ENCODE results near the gene INSRR. TPM values are rescaled to one million over a fixed set of nuclear protein-coding genes. Genes with fewer than 3 reads are reported as not detected.
A peak's percentile ranks its signal among the peaks of the same experiment; 100 is the strongest.

INSRR gene
- total and polyA plus RNA-seq, 9 of the 15 experiments (the other 6 are each of a cell fraction or from before 2014, with no cell fraction given), result 0.03 to 0.18 (median 0.06) TPM; not detected in 3

DNA sequence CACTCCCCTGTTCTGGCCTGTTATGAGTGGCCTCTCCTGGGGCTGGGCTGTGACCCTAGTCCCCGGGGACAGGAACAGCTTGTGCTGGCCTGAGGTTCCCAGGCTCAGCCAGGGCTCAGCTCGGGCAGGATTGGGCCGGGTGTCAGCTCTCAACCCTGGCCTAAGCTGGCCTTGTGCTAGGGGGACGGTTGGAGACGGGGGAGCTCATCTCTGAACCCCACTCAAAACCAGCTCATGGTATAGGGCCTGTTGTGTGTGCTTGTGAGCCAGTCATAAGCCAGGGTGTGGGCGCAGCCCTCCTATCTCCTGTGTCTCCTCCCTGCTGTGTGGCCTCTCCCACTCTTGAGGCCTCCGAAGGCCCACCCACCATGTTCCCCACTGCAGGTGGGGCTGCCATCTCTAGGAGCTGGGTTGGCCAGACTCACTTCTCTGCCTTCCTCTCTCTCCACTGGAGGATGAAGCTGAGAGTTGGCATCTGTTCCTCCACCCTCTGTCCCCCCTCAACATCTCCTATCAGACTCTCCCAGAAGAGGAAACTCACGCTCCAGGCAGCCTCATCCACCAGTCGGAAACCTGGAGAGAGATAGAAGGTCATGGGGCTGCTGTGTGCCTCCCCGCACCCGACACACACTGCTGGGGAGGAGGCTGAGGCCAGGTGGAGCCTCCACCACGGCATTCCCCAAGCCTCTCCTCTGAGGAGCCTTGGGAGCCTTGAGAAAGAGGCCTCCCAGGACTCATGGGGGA is 36.0 kb upstream of the INSRR start (continued):
- TF ChIP-seq, protein P1, sequence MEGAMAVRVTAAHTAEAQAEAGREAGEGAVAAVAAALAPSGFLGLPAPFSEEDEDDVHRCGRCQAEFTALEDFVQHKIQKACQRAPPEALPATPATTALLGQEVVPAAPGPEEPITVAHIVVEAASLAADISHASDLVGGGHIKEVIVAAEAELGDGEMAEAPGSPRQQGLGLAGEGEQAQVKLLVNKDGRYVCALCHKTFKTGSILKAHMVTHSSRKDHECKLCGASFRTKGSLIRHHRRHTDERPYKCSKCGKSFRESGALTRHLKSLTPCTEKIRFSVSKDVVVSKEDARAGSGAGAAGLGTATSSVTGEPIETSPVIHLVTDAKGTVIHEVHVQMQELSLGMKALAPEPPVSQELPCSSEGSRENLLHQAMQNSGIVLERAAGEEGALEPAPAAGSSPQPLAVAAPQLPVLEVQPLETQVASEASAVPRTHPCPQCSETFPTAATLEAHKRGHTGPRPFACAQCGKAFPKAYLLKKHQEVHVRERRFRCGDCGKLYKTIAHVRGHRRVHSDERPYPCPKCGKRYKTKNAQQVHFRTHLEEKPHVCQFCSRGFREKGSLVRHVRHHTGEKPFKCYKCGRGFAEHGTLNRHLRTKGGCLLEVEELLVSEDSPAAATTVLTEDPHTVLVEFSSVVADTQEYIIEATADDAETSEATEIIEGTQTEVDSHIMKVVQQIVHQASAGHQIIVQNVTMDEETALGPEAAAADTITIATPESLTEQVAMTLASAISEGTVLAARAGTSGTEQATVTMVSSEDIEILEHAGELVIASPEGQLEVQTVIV (CRISPR knock-in tag; IDR thresholded peaks at IDR 0.05; ENCODE audit: borderline replicate concordance), result no peak
- TF ChIP-seq TEAD1 (CRISPR knock-in tag; IDR thresholded peaks at IDR 0.05), result no peak
- no peak for TF ChIP-seq NFYB (IDR thresholded peaks at IDR 0.05; ENCODE audit: extremely low read depth, insufficient read length)
- peak; percentile 76; the same call in 1 of the 2 replicates for TF ChIP-seq MYNN (IDR thresholded peaks at IDR 0.05)
- TF ChIP-seq MYNN (CRISPR knock-in tag; IDR thresholded peaks at IDR 0.05), result no peak
- no peak for TF ChIP-seq SLC30A9 (CRISPR knock-in tag; IDR thresholded peaks at IDR 0.05)
- 0 out of 2 replicates have a peak, but pooled peaks have one; percentile 12 for TF ChIP-seq BCOR (IDR thresholded peaks at IDR 0.05)
- no peak for TF ChIP-seq RERE (CRISPR knock-in tag; IDR thresholded peaks at IDR 0.05; ENCODE audit: borderline replicate concordance)
- 0 out of 4 replicates have a peak, but pooled peaks of 1 of the 2 experiments have one; percentile 44 for TF ChIP-seq MNT (conservative IDR thresholded peaks at IDR 0.05)
- TF ChIP-seq TCF3 (CRISPR knock-in tag; IDR thresholded peaks at IDR 0.05), result peak; percentile 89
- no peak for TF ChIP-seq ADNP (tag; IDR thresholded peaks at IDR 0.05)
- peak; percentile 75 for TF ChIP-seq TEAD4 (IDR thresholded peaks at IDR 0.05; ENCODE audit: low read length)
- TF ChIP-seq TEAD4 (CRISPR knock-in tag; IDR thresholded peaks at IDR 0.05; ENCODE audit: borderline replicate concordance), result no peak
- TF ChIP-seq GATA2 (CRISPR knock-in tag; IDR thresholded peaks at IDR 0.05), result peak; percentile 65; the same call in 1 of the 2 replicates
- TF ChIP-seq TGIF2 (CRISPR knock-in tag; IDR thresholded peaks at IDR 0.05), result no peak
- TF ChIP-seq ARID3A (IDR thresholded peaks at IDR 0.05; ENCODE audit: borderline replicate concordance, low read depth, low read length), result no peak

Measured in K562 (cell line).